Chondrocyte (in vitro differentiated cells): ENCODE results near the gene WTIP. TPM values are rescaled to one million over a fixed set of nuclear protein-coding genes. Genes with fewer than 3 reads are reported as not detected.

Experiments
- DNase-seq: peaks from one replicate; pipeline ENCODE4 v3.0.0; 2021; ENCODE audit warnings: mixed read lengths, low spot score
- H3K27ac Mint-ChIP-seq: one replicate; pipeline ENCODE4 v1.8.0; 2021; ENCODE audit warnings: mild to moderate bottlenecking, moderate library complexity, mixed read lengths; ENCODE audit not compliant: unreplicated experiment
- H3K27me3 Mint-ChIP-seq: 2 replicates; pipeline ENCODE4 v1.8.0; 2021; ENCODE audit warnings: low read depth, mixed read lengths
- H3K36me3 Mint-ChIP-seq: 2 replicates; pipeline ENCODE4 v1.8.0; 2021; ENCODE audit warnings: low read depth, mixed read lengths
- H3K4me1 Mint-ChIP-seq: 2 replicates; pipeline ENCODE4 v1.8.0; 2021; ENCODE audit warnings: low read depth, mild to moderate bottlenecking, mixed read lengths
- H3K4me3 Mint-ChIP-seq: one replicate; pipeline ENCODE4 v1.8.0; 2021; ENCODE audit warnings: mild to moderate bottlenecking, moderate library complexity, mixed read lengths; ENCODE audit not compliant: unreplicated experiment
- H3K9me3 Mint-ChIP-seq: 2 replicates; pipeline ENCODE4 v1.8.0; 2021; ENCODE audit warnings: low read depth, mixed read lengths
- CTCF ChIP-seq: fragments of 200-600 bp; sonication (generic); IDR thresholded peaks from 2 replicates; pipeline ENCODE4 v1.5.0; 2021; ENCODE audit warnings: antibody characterized with exemption, mild to moderate bottlenecking, moderate library complexity
- total RNA-seq: library from RNA; stranded (reverse); gene quantifications from 3 replicates; pipeline ENCODE4 v1.2.1, GENCODE V29; 2021

Gene WTIP
- total RNA-seq, 1 donor from 2014 or later = 45.9 TPM

- peaks cover 2% of the 10 kb centered on the region for H3K27me3 Mint-ChIP-seq
- no peak for TF ChIP-seq CTCF
- peaks cover 11% of the 10 kb centered on the region for H3K9me3 Mint-ChIP-seq
- no peak for DNase-seq
- H3K27ac Mint-ChIP-seq = no peak overlapping the region
- no peaks in the 10 kb centered on the region for H3K4me1 Mint-ChIP-seq
- no peak overlapping the region for H3K4me3 Mint-ChIP-seq
- H3K36me3 Mint-ChIP-seq = no peaks in the 10 kb centered on the region
These were observed 30.8 kb downstream of the WTIP start for GRCh38 chr19:34512254-34512822.

- H3K27me3 Mint-ChIP-seq = peaks cover 2% of the 10 kb centered on the region
- no peaks in the 10 kb centered on the region for H3K36me3 Mint-ChIP-seq
- H3K4me1 Mint-ChIP-seq = no peaks in the 10 kb centered on the region
- H3K27ac Mint-ChIP-seq = no peak overlapping the region
- DNase-seq = no peak
- peaks cover 11% of the 10 kb centered on the region for H3K9me3 Mint-ChIP-seq
- H3K4me3 Mint-ChIP-seq = no peak overlapping the region
- TF ChIP-seq CTCF = no peak
These were observed 32.2 kb downstream of the WTIP start for GRCh38 chr19:34513767-34514166.

GRCh38 chr19:34519602-34520001 lies 38.0 kb downstream of the WTIP start:
- no peak for DNase-seq
- H3K27me3 Mint-ChIP-seq = peaks cover 34% of the 10 kb centered on the region
- no peak for TF ChIP-seq CTCF
- no peaks in the 10 kb centered on the region for H3K9me3 Mint-ChIP-seq
- no peak overlapping the region for H3K27ac Mint-ChIP-seq
- no peaks in the 10 kb centered on the region for H3K4me1 Mint-ChIP-seq
- no peak overlapping the region for H3K4me3 Mint-ChIP-seq
- no peaks in the 10 kb centered on the region for H3K36me3 Mint-ChIP-seq

GRCh38 chr19:34523408-34523807 lies 41.9 kb downstream of the WTIP start:
- TF ChIP-seq CTCF = no peak
- no peaks in the 10 kb centered on the region for H3K4me1 Mint-ChIP-seq
- DNase-seq = no peak
- no peak overlapping the region for H3K27ac Mint-ChIP-seq
- no peak overlapping the region for H3K4me3 Mint-ChIP-seq
- H3K36me3 Mint-ChIP-seq = no peaks in the 10 kb centered on the region
- H3K27me3 Mint-ChIP-seq = peaks cover 42% of the 10 kb centered on the region
- no peaks in the 10 kb centered on the region for H3K9me3 Mint-ChIP-seq

GRCh38 chr19:34525001-34525400 lies 43.4 kb downstream of the WTIP start:
- TF ChIP-seq CTCF = no peak
- H3K4me1 Mint-ChIP-seq = no peaks in the 10 kb centered on the region
- no peaks in the 10 kb centered on the region for H3K9me3 Mint-ChIP-seq
- H3K27ac Mint-ChIP-seq = no peak overlapping the region
- no peak overlapping the region for H3K4me3 Mint-ChIP-seq
- peaks cover 42% of the 10 kb centered on the region for H3K27me3 Mint-ChIP-seq
- no peaks in the 10 kb centered on the region for H3K36me3 Mint-ChIP-seq
- DNase-seq = no peak
